GM19193 (cell line): Measurements from ENCODE around the gene NAV2.

Experiments used
- POLR2A ChIP-seq: IDR thresholded peaks from 4 replicates; pipeline ENCODE4 v1.6.1; 2011; ENCODE audit not compliant: insufficient read depth, insufficient read length; ENCODE audit errors: extremely low read depth

Gene NAV2

DNA sequence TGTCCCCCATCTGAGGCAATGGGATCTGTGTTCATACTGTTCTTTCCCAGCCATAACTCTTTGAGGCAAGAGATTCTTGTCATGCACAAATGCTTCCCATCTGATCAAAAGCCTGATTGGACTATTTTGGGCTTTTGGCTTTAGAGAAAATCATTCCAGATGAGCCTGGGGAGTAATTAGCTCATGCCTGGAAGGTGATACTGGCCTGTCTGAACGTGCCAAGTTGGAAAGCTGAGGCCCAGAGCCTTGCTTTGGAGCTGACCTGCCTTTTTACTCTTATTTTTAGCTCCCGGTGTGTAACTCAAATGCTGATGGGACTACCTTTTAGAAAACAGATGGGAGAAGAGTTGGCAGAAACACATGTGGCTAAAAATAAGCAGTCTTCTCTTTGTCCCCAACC, 342.7 kb downstream of the NAV2 start:
- no peak for TF ChIP-seq POLR2A

- TF ChIP-seq POLR2A, result no peak
Observed at GRCh38 chr11:20056109-20056949, 343.7 kb downstream of the NAV2 start.

DNA sequence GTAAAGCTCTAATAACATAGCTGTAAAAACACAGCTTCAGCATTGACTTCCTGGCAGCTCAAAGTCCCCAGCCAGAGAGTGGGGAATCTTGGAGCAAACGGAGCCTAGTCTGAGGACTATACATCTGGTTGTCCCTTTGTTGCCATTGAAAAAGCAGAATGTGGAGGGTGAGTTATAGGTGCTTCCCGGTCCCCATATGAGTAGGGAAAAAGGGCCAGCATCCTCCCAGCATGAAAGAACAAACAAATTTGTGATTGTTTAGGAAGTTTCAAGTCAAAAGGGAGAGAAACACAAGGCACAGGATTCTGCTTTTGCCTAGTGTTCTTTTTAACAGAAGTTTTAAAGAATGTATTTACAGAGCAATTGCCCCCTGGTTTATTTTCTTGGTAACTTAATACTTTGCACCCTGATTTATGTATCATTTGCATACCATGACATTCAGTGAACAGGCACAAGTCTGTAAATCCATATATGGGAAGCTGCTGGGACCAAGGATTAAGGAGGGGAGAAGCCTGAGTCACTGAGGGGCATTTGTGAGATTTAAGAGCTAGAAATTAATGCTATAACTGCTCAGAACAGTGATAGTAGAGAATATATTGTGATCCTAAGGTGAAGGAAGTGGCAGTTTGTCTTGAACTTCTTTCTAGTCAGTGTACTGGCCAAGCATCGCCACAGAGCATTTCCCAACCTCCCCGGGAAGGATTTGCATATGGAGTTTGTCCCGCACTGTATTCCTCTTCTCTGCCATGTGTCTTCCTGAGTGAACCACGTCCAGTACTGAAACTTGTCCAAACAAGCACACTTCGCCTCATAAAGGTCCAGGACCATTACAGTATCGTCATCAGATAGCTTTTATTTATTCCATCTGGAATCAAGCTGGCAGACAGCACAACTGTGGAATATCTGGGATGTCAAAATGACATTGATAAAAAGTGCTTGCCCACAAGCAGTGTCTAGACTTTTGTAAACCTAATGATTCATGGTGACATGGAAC, 344.6 kb downstream of the NAV2 start:
- no peak for TF ChIP-seq POLR2A

GRCh38 chr11:20058749-20059458, 346.3 kb downstream of the NAV2 start:
- no peak for TF ChIP-seq POLR2A

DNA sequence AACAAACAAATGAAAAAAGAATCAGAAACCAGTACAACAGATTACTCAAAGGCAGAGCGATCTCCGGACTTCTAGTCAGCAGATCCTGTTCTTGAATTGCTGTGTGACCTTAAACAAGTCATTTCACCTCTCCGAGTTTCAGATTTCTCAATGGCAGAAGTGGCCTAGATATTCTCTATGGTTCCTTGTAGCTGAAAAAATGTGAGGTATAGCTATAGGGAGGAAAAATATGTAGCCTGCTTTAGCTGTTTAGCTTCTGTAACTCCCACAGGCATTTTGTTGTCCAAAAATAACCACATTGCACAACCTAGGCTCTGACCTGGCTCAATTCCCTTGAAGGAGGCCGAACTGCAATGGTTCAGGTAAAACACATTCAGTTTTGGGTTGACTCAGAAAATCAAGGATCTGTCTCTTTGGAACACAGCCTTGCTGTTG, 347.0 kb downstream of the NAV2 start:
- no peak for TF ChIP-seq POLR2A

DNA sequence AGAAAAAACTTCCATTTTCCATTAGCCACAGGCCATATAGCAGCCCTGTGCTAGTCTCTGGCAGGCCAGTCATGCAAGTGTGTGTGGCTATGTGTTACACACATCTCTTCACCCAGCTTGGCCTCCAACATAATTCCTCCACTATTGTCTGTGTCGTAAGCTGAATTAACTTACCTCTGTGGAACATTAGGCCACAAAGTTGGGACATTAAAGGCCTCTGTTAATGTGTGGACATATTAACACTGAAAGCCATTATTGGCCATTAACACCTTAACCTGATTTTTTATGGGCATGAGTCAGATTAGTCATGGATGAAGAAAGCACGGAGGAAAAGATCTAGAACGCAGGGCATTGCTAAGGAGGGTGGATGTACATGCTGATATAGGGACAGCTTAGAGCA, 347.5 kb downstream of the NAV2 start:
- TF ChIP-seq POLR2A, result no peak

DNA sequence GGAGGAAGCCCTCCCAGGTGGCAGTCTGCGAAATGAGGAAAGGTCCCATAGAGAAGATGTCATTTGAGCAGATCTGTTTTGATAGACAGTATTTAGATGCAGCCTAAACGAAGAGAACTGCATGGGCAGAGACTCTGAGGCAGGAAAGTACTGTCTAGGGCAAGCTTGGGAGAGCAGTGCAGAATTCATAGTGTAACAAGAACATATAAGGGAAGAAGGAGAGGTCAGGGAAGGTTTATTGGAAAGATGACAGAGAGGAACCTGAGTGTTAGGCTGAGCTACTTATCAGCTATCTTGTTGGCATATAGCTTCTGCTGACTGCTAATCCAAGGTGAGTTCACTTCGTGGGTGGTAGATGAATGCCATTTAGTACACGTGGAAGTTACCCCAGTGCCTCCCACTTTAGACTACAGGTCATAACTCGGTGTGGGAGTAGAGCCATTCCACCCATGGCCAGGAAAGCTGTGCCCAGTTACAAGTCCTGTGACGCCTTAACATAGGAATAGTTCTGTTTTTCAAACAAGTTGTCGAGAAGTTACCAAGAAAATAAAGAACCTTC, 348.1 kb downstream of the NAV2 start:
- TF ChIP-seq POLR2A, result no peak

DNA sequence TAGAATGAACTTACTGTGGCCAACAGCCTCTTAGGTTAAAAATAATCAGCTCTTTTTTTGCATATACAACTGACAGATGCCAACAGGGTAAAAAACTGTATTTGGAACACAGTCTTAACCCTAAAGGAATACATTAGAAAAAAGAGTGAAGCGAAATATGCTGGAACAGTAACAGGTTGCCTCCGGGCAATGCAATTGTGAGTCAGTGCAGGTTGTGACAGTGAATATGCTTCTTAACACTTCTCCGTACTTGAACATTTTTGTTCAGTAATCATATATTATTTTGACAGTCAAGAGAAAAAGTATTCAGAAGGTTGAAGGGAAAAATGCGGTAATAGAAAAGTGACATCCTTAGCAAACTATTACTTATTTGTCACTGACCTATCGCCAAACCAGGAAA, 349.1 kb downstream of the NAV2 start:
- no peak for TF ChIP-seq POLR2A

- no peak for TF ChIP-seq POLR2A
Observed at GRCh38 chr11:20064961-20065405, 352.3 kb downstream of the NAV2 start.

GRCh38 chr11:20065406-20065805, 352.8 kb downstream of the NAV2 start:
- TF ChIP-seq POLR2A, result no peak

DNA sequence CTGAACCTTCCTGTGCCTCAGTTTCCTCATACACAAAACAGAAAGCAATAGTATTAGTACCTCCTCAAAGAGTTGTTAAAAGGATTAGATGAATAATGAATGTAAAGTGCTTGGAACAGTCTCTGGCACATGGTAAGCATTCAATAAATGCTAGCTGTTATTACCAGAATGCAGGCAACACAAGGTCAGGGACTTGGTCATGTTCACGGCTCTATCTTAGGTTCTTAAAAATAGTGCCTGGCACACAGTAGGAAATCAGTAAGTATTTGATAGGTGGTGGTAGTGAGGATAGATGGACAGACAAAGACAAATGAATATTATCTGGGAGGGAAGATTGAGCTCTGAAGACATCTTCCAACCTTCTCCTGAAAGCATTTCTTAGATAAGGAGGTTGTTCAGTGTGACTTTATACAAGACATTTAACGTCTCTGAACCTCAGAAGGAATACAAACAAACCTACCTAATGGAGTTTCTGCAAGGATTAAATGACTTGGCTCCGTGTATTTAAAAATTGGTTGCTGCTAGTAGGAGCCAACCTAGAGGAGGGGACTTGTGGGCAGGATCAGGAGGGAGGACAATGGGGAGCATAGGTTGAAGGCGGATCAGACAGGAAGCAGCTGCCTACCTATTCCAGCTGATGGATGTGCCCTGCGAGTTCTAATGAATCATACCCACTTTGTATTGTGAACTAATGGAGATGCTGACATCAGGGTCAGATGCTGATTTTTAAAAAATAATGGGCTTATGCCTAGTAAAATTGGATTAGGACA, 353.6 kb downstream of the NAV2 start:
- TF ChIP-seq POLR2A, result no peak

DNA sequence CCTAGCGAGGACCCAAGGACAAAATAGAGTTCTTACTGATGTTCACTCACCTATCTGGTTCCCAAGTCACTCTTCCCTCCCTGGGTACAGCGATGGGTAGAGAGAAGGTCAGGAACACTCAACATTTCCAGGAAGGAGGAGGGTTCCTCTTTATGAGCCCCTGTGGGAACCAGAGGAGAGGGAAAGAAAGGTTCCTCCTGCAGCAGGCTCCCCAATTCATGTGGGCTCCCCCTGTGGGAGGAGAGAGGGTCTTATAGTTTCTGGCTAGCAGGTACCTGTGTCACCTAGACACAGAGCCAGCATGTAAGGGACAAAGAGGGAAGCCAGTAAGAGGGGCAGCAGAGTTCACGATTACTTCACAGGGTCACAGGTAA, 354.1 kb downstream of the NAV2 start:
- TF ChIP-seq POLR2A, result no peak

DNA sequence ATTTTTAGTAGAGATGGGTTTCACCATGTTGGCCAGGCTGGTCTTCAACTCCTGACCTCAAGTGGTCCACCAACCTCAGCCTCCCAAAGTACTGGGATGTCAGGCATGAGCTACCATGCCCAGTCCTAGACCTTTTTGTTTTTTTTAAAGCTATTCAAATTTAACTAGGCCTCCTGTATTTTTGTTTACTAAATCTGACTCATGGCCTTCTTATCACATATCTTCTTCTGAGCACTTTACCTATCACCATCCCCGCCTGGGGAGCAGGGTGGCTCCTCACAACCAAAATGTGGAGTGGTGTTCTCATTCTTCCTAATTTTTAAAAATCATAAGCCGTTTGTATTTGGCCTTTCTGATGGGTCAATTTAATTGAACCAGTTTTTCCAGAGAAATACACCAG, 355.0 kb downstream of the NAV2 start:
- no peak for TF ChIP-seq POLR2A

DNA sequence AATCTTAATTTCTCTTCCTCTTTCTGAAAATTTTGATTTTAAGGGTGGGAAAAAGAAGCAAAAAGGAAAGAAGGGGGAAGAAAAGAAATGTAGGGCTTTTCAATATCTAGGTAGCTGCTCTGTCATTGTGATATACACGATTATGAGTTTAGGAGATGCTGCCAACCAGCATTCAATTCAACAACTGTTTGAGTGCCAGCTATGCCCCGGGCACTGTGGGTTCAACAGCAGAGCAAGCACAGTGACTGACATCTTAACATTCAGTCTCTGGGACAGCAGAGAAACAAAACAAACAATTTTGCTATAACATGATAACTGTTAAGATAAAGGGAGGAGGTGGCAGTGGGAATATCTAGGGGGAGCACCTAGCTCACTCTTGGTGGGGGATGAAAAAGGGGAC, 356.1 kb downstream of the NAV2 start:
- no peak for TF ChIP-seq POLR2A
